B cell (primary cell): ENCODE measurements around the gene ZMYND10. TPM values are rescaled to one million over a fixed set of nuclear protein-coding genes. Genes with fewer than 3 reads are reported as not detected.

Experiments used
- ATAC-seq: fragments of 200-7000 bp; cut with Tn5 transposase; one replicate; pipeline ENCODE4 v1.10.0; 2021; ENCODE audit warnings: low read depth, mild to moderate bottlenecking, moderate number of reproducible peaks, moderate library complexity
- CTCF ChIA-PET: fragments of 350-600 bp; sonication (Branson Sonifier 250); formaldehyde crosslinking; loops from one replicate; lab custom pipeline; 2021; ENCODE audit warnings: antibody characterized with exemption, inconsistent platforms; lab: Charles Lee
- POLR2A ChIA-PET: fragments of 350-600 bp; sonication (Branson Sonifier 250); formaldehyde crosslinking; loops from one replicate; lab custom pipeline; 2021; ENCODE audit warnings: antibody characterized with exemption; lab: Charles Lee
- DNase-seq: peaks from one replicate; pipeline ENCODE4 v3.0.0; 2013
- H2AFZ ChIP-seq: 2 replicates; pipeline ENCODE4 v1.6.1; 2012; ENCODE audit warnings: mild to moderate bottlenecking, low read depth, low read length; ENCODE audit not compliant: insufficient read depth, poor library complexity, severe bottlenecking
- H3K27ac ChIP-seq, 2 donors: 1 replicate in 1 of 2; 2 replicates in 1 of 2; pipeline ENCODE4 v1.5.1; 2012 to 2013; ENCODE audit warnings: low read length in 2 of 2, mild to moderate bottlenecking in 2 of 2, moderate library complexity in 1 of 2
- H3K27me3 ChIP-seq, 4 experiments: fragments of 200-600 bp in 1 of 4; sonication (generic) in 1 of 4; replicated peaks in 1 of 4; 1 replicate in 2 of 4; 2 replicates in 2 of 4; pipeline versions ENCODE4 v1.6.1 to v1.7.0; 2013 to 2016; ENCODE audit warnings: low read length in 3 of 4, mild to moderate bottlenecking in 2 of 4, mixed read lengths in 1 of 4, moderate library complexity in 1 of 4; ENCODE audit not compliant: insufficient read depth in 4 of 4, control insufficient read depth in 3 of 4; ENCODE audit errors: control extremely low read depth in 1 of 4
- H3K36me3 ChIP-seq, 2 experiments: replicated peaks in 1 of 2; 1 replicate in 1 of 2; 2 replicates in 1 of 2; pipeline versions ENCODE4 v1.6.1 to v1.7.1; 2013; ENCODE audit warnings: low read length in 1 of 2; ENCODE audit not compliant: insufficient read depth in 2 of 2, control insufficient read depth in 1 of 2; ENCODE audit errors: control extremely low read depth in 1 of 2, extremely low read depth in 1 of 2
- H3K4me1 ChIP-seq, 2 donors: fragments of 200-600 bp in 1 of 2; sonication (generic) in 1 of 2; 1 replicate in 1 of 2; 2 replicates in 1 of 2; pipeline versions ENCODE4 v1.5.1 to v1.6.1; 2013 to 2017; ENCODE audit warnings: low read length in 2 of 2; ENCODE audit not compliant: control insufficient read depth in 2 of 2, insufficient read depth in 2 of 2
- H3K4me2 ChIP-seq: replicated peaks from 2 replicates; pipeline ENCODE3; 2012; ENCODE audit warnings: mild to moderate bottlenecking, low read depth, low read length; ENCODE audit not compliant: poor library complexity, severe bottlenecking
- H3K4me3 ChIP-seq, 5 experiments: fragments of 200-600 bp in 1 of 5; sonication (generic) in 1 of 5; 1 replicate in 3 of 5; 2 replicates in 2 of 5; pipeline versions ENCODE4 v1.5.1 to v1.7.0; 2011 to 2016; ENCODE audit warnings: low read length in 4 of 5, mild to moderate bottlenecking in 4 of 5, low read depth in 2 of 5, control low read depth in 1 of 5, moderate library complexity in 1 of 5; ENCODE audit not compliant: insufficient read depth in 1 of 5; ENCODE audit errors: control extremely low read depth in 1 of 5, extremely low read depth in 1 of 5
- H3K79me2 ChIP-seq: fragments of 200-600 bp; sonication (generic); one replicate; pipeline ENCODE4 v1.6.0; 2016; ENCODE audit warnings: low read length; ENCODE audit not compliant: control insufficient read depth, insufficient read depth
- H3K9ac ChIP-seq: fragments of 200-600 bp; sonication (generic); 2 replicates; pipeline ENCODE4 v1.6.1; 2017; ENCODE audit warnings: mild to moderate bottlenecking, low read length, moderate library complexity
- H3K9me3 ChIP-seq, 3 donors: one replicate each; pipeline versions ENCODE4 v1.6.1 to v1.7.1; 2013; ENCODE audit warnings: low read length in 2 of 3; ENCODE audit not compliant: control insufficient read depth in 2 of 3, insufficient read depth in 1 of 3; ENCODE audit errors: control extremely low read depth in 1 of 3
- H4K20me1 ChIP-seq: 2 replicates; pipeline ENCODE4 v1.6.0; 2012; ENCODE audit warnings: mild to moderate bottlenecking, low read length; ENCODE audit not compliant: insufficient read depth, control insufficient read depth, poor library complexity, severe bottlenecking
- H3K27ac Mint-ChIP-seq: one replicate; pipeline ENCODE4 v1.8.0; 2021; ENCODE audit warnings: mixed read lengths
- H3K27me3 Mint-ChIP-seq: one replicate; pipeline ENCODE4 v1.8.0; 2021; ENCODE audit warnings: mixed read lengths
- H3K4me1 Mint-ChIP-seq: one replicate; pipeline ENCODE4 v1.8.0; 2021; ENCODE audit warnings: mixed read lengths
- H3K4me3 Mint-ChIP-seq: one replicate; pipeline ENCODE4 v1.8.0; 2021; ENCODE audit warnings: mixed read lengths
- H3K9me3 Mint-ChIP-seq: one replicate; pipeline ENCODE4 v1.8.0; 2022; ENCODE audit warnings: mixed read lengths; ENCODE audit not compliant: insufficient read depth
- CTCF ChIP-seq: fragments of 200-600 bp; IDR thresholded peaks from one replicate; pipeline ENCODE4 v1.8.0; 2022; ENCODE audit warnings: antibody characterized with exemption, mild to moderate bottlenecking
- EZH2 ChIP-seq: IDR thresholded peaks from 2 replicates; pipeline ENCODE4 v1.6.1; 2012; ENCODE audit warnings: borderline replicate concordance, low read depth, mild to moderate bottlenecking, moderate library complexity, low read length; ENCODE audit not compliant: insufficient read depth, poor library complexity, severe bottlenecking
- WGBS: methylation state at CpG from one replicate; pipeline ENCODE4 v1.1.5; 2013; ENCODE audit warnings: missing lambda C conversion rate; ENCODE audit not compliant: insufficient coverage; 5-methylcytosine and 5-hydroxymethylcytosine counted together
- intact Hi-C: fragments of 100-400 bp; cut with micrococcal nuclease; formaldehyde crosslinking; loops from one replicate; pipeline ENCODE4 v1.10.0; 2022
- polyA plus RNA-seq: library from polyadenylated mRNA; depleted of rRNA; stranded (reverse); fragments of >200 nt; gene quantifications from 2 replicates; pipeline ENCODE4 v1.2.3, GENCODE V29; 2012
- total RNA-seq, 2 donors: library from RNA; stranded (reverse); fragments of 120-200 nt in 1 of 2; gene quantifications; 1 replicate in 1 of 2; 2 replicates in 1 of 2; pipeline versions ENCODE4 v1.2.3 to v1.2.4, GENCODE V29; 2013 to 2022

ZMYND10 gene
- total and polyA plus RNA-seq, 2 donors (not counting 1 experiment from before 2014, with no cell fraction given), result 1.8 to 2.4 TPM

DNA sequence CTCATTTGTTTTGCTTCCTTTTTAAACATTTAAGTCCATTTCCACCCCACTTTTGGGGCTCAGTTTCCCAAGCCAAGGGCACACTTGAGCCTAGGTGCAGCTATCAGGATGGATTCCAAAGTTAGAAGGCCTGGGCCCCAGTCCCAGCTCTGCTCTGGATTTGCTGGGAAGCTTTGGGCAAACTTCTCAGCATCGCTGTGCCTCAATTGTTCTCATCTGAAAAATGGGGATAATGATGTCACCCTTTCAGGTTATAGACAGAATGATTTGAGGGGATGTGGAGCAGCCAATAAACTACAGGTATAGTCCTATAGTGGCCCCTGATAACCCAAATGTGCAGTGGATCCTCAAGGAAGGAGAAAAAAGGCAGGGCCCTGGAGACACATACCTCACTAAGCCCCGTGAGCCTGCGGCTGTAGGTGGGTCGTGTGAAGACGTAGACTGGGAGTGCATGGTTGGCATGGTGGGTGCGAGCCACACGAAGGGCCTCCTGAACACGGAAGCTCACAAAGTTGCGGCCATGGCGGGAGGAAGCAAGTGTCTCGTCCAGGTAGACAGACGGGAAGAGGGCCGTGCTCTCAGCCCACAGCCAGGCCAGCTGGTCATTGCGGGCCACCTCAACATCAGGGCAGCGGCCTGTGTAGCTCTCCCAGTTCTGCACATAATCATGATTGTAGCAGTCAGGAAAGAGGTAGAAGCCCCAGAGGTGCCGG lies 26.2 kb downstream of the ZMYND10 start:
- Mint-ChIP-seq H3K4me1 (peaks cover 47% of the 10 kb centered on the region), H3K27ac (no peak overlapping the region), H3K27me3 (no peaks in the 10 kb centered on the region), H3K4me3 (peak overlapping the region; percentile 98), H3K9me3 (no peaks in the 10 kb centered on the region)
- ATAC-seq (no peak), DNase-seq (no peak)
- Histone ChIP-seq H4K20me1 (no peaks in the 10 kb centered on the region), H3K4me3 (no peak overlapping the region), H3K27me3 (no peaks in the 10 kb centered on the region), H3K4me2 (peak overlapping the region; percentile 26), H3K79me2 (no peaks in the 10 kb centered on the region), H2AFZ (no peak overlapping the region), H3K9me3 (peaks cover 0 to 3% (median 0%) of the 10 kb centered on the region in 3 donors), H3K27ac (no peak overlapping the region), H3K9ac (no peak overlapping the region), H3K36me3 (peaks cover 0 to 5% of the 10 kb centered on the region in 2 experiments), H3K4me1 (peaks cover 25 to 57% of the 10 kb centered on the region in 2 donors)
- TF ChIP-seq CTCF (no peak), EZH2 (no peak)
- ChIA-PET POLR2A (no interaction called here), CTCF (interaction anchor here (0.7 to 2.0 kb wide), 5 partner anchors 8 to 223 kb away, joined by 3 to 6 read pairs (median 3); partner anchors contain the start of gene TUSC2)
- 98% methylated on average over 14 of the region's 16 CpGs for WGBS
- intact Hi-C loops, result no loop called here

GRCh38 chr3:50318615-50319014 lies 26.9 kb downstream of the ZMYND10 start:
- H3K4me3 Mint-ChIP-seq, result peak overlapping the region; percentile 41
- peaks cover 45% of the 10 kb centered on the region for H3K4me1 Mint-ChIP-seq
- Histone ChIP-seq H3K4me3 (no peak overlapping the region), H3K4me2 (peak overlapping the region; percentile 26), H4K20me1 (no peaks in the 10 kb centered on the region), H2AFZ (no peak overlapping the region), H3K4me1 (peaks cover 25 to 57% of the 10 kb centered on the region in 2 donors), H3K9ac (no peak overlapping the region), H3K36me3 (peaks cover 0 to 3% of the 10 kb centered on the region in 2 experiments), H3K27ac (no peak overlapping the region), H3K9me3 (peaks cover 0 to 3% (median 0%) of the 10 kb centered on the region in 3 donors), H3K27me3 (no peaks in the 10 kb centered on the region), H3K79me2 (no peaks in the 10 kb centered on the region)
- CTCF ChIA-PET, result interaction anchor here (0.8 to 2.0 kb wide), 4 partner anchors 12 to 224 kb away, joined by 3 to 6 read pairs (median 4); no protein-coding TSS in a partner anchor
- DNase-seq, result no peak
- H3K27ac Mint-ChIP-seq, result peak overlapping the region; percentile 72
- 75% methylated on average over 10 of the region's 10 CpGs for WGBS
- ATAC-seq, result no peak
- no peaks in the 10 kb centered on the region for H3K9me3 Mint-ChIP-seq
- intact Hi-C loops, result no loop called here
- POLR2A ChIA-PET, result interaction anchor here (0.6 kb wide), 1 partner anchor 26 kb away, joined by 5 read pairs; no protein-coding TSS in a partner anchor
- no peaks in the 10 kb centered on the region for H3K27me3 Mint-ChIP-seq
- TF ChIP-seq CTCF, result no peak
- TF ChIP-seq EZH2, result no peak
